ENCODE data around the gene BEST1. TPM values are rescaled to one million over a fixed set of nuclear protein-coding genes. Genes with fewer than 3 reads are reported as not detected.
A peak's percentile ranks its signal among the peaks of the same experiment; 100 is the strongest.

Gene BEST1
- total RNA-seq, 1 donor from 2014 or later, result not detected

DNA sequence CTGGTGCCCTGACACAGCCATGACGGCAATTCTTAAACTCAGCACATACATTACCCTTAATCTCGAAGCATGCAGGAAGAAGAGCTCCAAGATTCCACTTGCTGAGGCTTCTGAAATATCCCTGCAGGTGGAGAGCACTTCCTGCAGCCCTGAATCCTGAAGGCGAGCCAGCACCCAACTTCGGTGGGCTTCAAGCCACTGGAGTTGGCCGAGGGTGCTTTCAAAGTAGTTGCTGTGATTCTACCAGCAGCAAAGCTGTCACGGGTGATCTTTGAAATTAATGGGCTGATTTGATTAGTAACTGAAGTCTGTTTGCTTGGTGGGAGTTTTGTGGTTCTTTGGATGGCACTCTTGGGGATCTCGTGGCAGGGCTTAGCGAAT lies 26.3 kb downstream of the BEST1 start:
- no peak overlapping the region for H2AFZ ChIP-seq (replicated peaks)

GRCh38 chr11:61976813-61977475 lies 26.8 kb downstream of the BEST1 start:
- Histone ChIP-seq H3K27ac (no peak overlapping the region), H3K4me3 (no peak overlapping the region), H3K4me2 (no peak overlapping the region), H3K79me2 (ENCODE audit: low read depth) (no peaks in the 10 kb centered on the region), H3F3A (ENCODE audit: low read depth) (peaks cover 8% of the 10 kb centered on the region), H3K36me3 (no peaks in the 10 kb centered on the region), H3K9me3 (ENCODE audit: low read depth) (no peaks in the 10 kb centered on the region), H3K9ac (no peak overlapping the region), H3K4me1 (peaks cover 23% of the 10 kb centered on the region), H3K27me3 (no peaks in the 10 kb centered on the region), H4K20me1 (ENCODE audit: low read depth) (no peaks in the 10 kb centered on the region), H2AFZ (replicated peaks) (no peak overlapping the region)
- Mint-ChIP-seq H3K9me3 (no peaks in the 10 kb centered on the region), H3K4me3 (no peak overlapping the region), H3K27me3 (ENCODE audit: insufficient read depth, low read depth) (peaks cover 10% of the 10 kb centered on the region), H3K36me3 (no peaks in the 10 kb centered on the region), H3K27ac (no peak overlapping the region), H3K4me1 (peaks cover 23% of the 10 kb centered on the region)
- DNase-seq (ENCODE audit: low spot score), result no peak
- TF ChIP-seq EZH2phosphoT487 (IDR thresholded peaks at IDR 0.05) (no peak), EZH2 (IDR thresholded peaks at IDR 0.05) (no peak)
- TF ChIP-seq, protein P1, sequence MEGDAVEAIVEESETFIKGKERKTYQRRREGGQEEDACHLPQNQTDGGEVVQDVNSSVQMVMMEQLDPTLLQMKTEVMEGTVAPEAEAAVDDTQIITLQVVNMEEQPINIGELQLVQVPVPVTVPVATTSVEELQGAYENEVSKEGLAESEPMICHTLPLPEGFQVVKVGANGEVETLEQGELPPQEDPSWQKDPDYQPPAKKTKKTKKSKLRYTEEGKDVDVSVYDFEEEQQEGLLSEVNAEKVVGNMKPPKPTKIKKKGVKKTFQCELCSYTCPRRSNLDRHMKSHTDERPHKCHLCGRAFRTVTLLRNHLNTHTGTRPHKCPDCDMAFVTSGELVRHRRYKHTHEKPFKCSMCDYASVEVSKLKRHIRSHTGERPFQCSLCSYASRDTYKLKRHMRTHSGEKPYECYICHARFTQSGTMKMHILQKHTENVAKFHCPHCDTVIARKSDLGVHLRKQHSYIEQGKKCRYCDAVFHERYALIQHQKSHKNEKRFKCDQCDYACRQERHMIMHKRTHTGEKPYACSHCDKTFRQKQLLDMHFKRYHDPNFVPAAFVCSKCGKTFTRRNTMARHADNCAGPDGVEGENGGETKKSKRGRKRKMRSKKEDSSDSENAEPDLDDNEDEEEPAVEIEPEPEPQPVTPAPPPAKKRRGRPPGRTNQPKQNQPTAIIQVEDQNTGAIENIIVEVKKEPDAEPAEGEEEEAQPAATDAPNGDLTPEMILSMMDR (IDR thresholded peaks at IDR 0.05), result no peak

More for the DNA sequence above, 26.3 kb downstream of the BEST1 start:
- peaks cover 10% of the 10 kb centered on the region for H3K27me3 Mint-ChIP-seq (ENCODE audit: insufficient read depth, low read depth)
- H3K36me3 Mint-ChIP-seq, result no peaks in the 10 kb centered on the region
- no peaks in the 10 kb centered on the region for H3K36me3 ChIP-seq
- no peak overlapping the region for H3K27ac ChIP-seq
- H3F3A ChIP-seq (ENCODE audit: low read depth), result peaks cover 11% of the 10 kb centered on the region
- H3K4me3 ChIP-seq, result no peak overlapping the region
- no peaks in the 10 kb centered on the region for H3K9me3 ChIP-seq (ENCODE audit: low read depth)
- no peak overlapping the region for H3K4me3 Mint-ChIP-seq
- TF ChIP-seq, protein P1 (IDR thresholded peaks at IDR 0.05), result no peak
- no peak for TF ChIP-seq EZH2 (IDR thresholded peaks at IDR 0.05)
- no peak for TF ChIP-seq EZH2phosphoT487 (IDR thresholded peaks at IDR 0.05)
- no peak overlapping the region for H3K4me2 ChIP-seq
- DNase-seq (ENCODE audit: low spot score), result no peak
- H3K79me2 ChIP-seq (ENCODE audit: low read depth), result no peaks in the 10 kb centered on the region
- peaks cover 28% of the 10 kb centered on the region for H3K4me1 Mint-ChIP-seq
- no peaks in the 10 kb centered on the region for H4K20me1 ChIP-seq (ENCODE audit: low read depth)
- H3K27ac Mint-ChIP-seq, result no peak overlapping the region
- no peaks in the 10 kb centered on the region for H3K27me3 ChIP-seq
- no peak overlapping the region for H3K9ac ChIP-seq
- H3K9me3 Mint-ChIP-seq, result no peaks in the 10 kb centered on the region
- peaks cover 26% of the 10 kb centered on the region for H3K4me1 ChIP-seq

DNA sequence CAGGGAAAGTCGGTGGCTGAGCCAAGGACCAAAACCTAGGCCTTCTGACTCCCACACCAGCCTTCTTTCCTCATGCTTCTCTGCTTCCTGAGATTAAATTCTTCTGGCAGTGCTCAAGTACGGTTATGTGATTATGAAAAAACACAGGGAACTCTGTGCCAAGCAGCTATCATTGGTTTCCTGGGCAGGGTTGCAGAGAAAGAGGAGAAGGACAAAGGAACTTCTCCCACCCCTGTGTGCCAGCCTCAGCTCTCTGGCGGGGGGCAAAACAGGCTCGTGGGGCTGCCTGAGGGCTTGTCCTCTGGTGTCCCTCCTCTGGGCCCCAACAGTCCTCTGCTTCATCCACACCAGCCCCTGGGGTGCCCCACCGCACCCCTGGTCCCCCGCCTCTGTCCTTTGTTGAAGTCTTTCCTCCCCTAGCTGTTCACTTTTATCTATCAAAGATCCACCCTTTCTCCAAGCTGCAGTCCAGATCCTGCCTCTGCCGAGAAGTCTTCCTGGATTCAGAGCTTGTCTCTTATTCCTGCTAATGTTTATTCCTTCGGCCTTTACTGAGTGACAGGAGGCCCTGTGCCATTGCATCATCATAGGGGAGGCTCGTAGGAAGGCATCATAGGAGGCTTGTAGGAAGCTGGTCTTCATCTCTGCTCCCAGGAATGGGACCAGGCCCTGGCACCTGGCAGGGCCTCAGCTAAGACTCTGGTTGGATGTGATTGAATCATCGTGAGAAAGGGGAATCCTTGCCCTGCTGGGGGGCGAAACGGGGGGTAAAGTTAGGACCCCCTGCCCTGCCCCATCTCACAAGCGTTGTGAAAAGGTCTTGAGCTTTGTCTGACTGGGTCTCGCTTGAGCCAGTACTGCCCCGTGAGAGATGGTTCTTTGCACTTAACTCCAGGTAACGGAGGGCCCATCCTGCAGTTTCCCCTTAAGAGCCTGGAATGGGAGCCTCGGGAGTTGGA lies 28.8 kb downstream of the BEST1 start:
- Histone ChIP-seq H4K20me1 (ENCODE audit: low read depth) (no peaks in the 10 kb centered on the region), H2AFZ (replicated peaks) (no peak overlapping the region), H3K4me1 (peaks cover 8% of the 10 kb centered on the region), H3F3A (ENCODE audit: low read depth) (no peaks in the 10 kb centered on the region), H3K27me3 (no peaks in the 10 kb centered on the region), H3K27ac (no peak overlapping the region), H3K9me3 (ENCODE audit: low read depth) (no peaks in the 10 kb centered on the region), H3K4me3 (no peak overlapping the region), H3K36me3 (no peaks in the 10 kb centered on the region), H3K4me2 (no peak overlapping the region), H3K79me2 (ENCODE audit: low read depth) (no peaks in the 10 kb centered on the region), H3K9ac (no peak overlapping the region)
- H3K36me3 Mint-ChIP-seq, result no peaks in the 10 kb centered on the region
- no peak for DNase-seq (ENCODE audit: low spot score)
- no peak overlapping the region for H3K4me3 Mint-ChIP-seq
- no peak for TF ChIP-seq EZH2 (IDR thresholded peaks at IDR 0.05)
- TF ChIP-seq EZH2phosphoT487 (IDR thresholded peaks at IDR 0.05), result no peak
- TF ChIP-seq, protein P1 (IDR thresholded peaks at IDR 0.05), result no peak
- peak overlapping the region; percentile 54 for H3K27ac Mint-ChIP-seq
- H3K9me3 Mint-ChIP-seq, result no peaks in the 10 kb centered on the region
- peaks cover 12% of the 10 kb centered on the region for H3K4me1 Mint-ChIP-seq
- H3K27me3 Mint-ChIP-seq (ENCODE audit: insufficient read depth, low read depth), result peaks cover 14% of the 10 kb centered on the region

Data from neural progenitor cell (in vitro differentiated cells).